ENCODE data around the gene PPM1H.
A peak's percentile ranks its signal among the peaks of the same experiment; 100 is the strongest.
"Not testable (repeated sequence)": the region's sequence is repeated elsewhere in the genome, so short reads cannot be mapped to it uniquely, and the experiment has no call there.

The PPM1H gene

GRCh38 chr12:62761658-62762057 lies 173.3 kb downstream of the PPM1H start:
- no peak for DNase-seq
- H3K4me3 ChIP-seq (ENCODE audit: low read depth, low read length): no peak overlapping the region
- in situ Hi-C loops (cut with HindIII; ENCODE audit: low pct_ligation_motif_present, low sequenced_read_pairs): no loop called here
- TF ChIP-seq CTCF (IDR thresholded peaks at IDR 0.05; ENCODE audit: low read depth, low read length, missing control alignments): no peak
- H3K36me3 ChIP-seq (replicated peaks): no peaks in the 10 kb centered on the region
- H3K27me3 ChIP-seq (replicated peaks): no peaks in the 10 kb centered on the region
- H3K27ac ChIP-seq: no peak overlapping the region

DNA sequence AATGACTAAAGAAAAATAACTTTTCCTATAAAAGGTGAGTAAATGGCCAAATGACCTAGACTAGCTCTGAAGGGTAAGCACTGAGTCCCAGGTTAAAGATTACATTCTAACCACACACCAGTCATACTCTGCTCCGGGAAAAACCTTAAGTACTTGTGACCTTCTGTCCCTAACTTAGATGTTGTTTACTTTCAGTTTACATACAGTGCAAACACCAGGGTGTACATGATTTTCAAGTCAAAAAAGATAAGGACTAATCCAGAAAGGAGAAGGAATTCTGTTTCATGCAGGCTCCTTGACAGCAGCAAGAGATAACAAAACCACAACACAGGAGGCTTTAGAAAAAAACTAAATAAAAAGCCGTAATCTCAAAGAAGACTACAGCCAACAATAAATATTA lies 174.2 kb downstream of the PPM1H start:
- in situ Hi-C loops (cut with HindIII; ENCODE audit: low pct_ligation_motif_present, low sequenced_read_pairs): no loop called here
- no peak for TF ChIP-seq CTCF (IDR thresholded peaks at IDR 0.05; ENCODE audit: low read depth, low read length, missing control alignments)
- DNase-seq: peak; percentile 12
- no peaks in the 10 kb centered on the region for H3K27me3 ChIP-seq (replicated peaks)
- no peaks in the 10 kb centered on the region for H3K36me3 ChIP-seq (replicated peaks)
- no peak overlapping the region for H3K4me3 ChIP-seq (ENCODE audit: low read depth, low read length)
- no peak overlapping the region for H3K27ac ChIP-seq

- in situ Hi-C loops (cut with HindIII; ENCODE audit: low pct_ligation_motif_present, low sequenced_read_pairs); H3K27me3 ChIP-seq (replicated peaks); DNase-seq; H3K36me3 ChIP-seq (replicated peaks); H3K27ac ChIP-seq; H3K4me3 ChIP-seq (ENCODE audit: low read depth, low read length): not testable (repeated sequence)
Measured at GRCh38 chr12:62760341-62760740, 174.6 kb downstream of the PPM1H start.

DNA sequence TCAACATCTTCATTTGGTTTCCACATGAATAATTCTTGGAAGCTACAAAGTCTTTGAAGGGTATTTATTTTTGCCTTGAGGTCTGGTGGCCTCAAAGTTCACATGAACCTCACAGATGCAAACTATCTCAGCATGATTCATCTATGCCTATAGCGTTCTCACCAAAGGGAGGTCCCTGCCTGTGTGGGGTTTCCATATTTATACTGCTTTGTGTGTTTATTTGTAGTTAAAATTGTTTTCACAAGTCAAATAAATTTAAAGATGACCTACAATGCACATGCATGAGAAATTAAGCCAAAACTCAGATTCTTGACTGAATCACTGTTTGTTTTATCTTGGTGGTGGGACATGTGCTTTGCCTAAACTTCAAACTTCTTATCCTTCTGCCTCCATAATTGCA lies 176.7 kb downstream of the PPM1H start:
- peak; percentile 33 for DNase-seq
- no peaks in the 10 kb centered on the region for H3K36me3 ChIP-seq (replicated peaks)
- in situ Hi-C loops (cut with HindIII; ENCODE audit: low pct_ligation_motif_present, low sequenced_read_pairs): no loop called here
- no peak for TF ChIP-seq CTCF (IDR thresholded peaks at IDR 0.05; ENCODE audit: low read depth, low read length, missing control alignments)
- H3K27me3 ChIP-seq (replicated peaks): no peaks in the 10 kb centered on the region
- no peak overlapping the region for H3K4me3 ChIP-seq (ENCODE audit: low read depth, low read length)
- no peak overlapping the region for H3K27ac ChIP-seq

- no peak for DNase-seq
- Histone ChIP-seq H3K4me3 (ENCODE audit: low read depth, low read length) (no peak overlapping the region), H3K27me3 (replicated peaks) (no peaks in the 10 kb centered on the region), H3K36me3 (replicated peaks) (no peaks in the 10 kb centered on the region), H3K27ac (no peak overlapping the region)
- TF ChIP-seq CTCF (IDR thresholded peaks at IDR 0.05; ENCODE audit: low read depth, low read length, missing control alignments): no peak
- in situ Hi-C loops (cut with HindIII; ENCODE audit: low pct_ligation_motif_present, low sequenced_read_pairs): no loop called here
Measured at GRCh38 chr12:62757048-62757447, 177.9 kb downstream of the PPM1H start.

- DNase-seq: no peak
- Histone ChIP-seq H3K27me3 (replicated peaks) (no peaks in the 10 kb centered on the region), H3K27ac (no peak overlapping the region), H3K4me3 (ENCODE audit: low read depth, low read length) (no peak overlapping the region), H3K36me3 (replicated peaks) (no peaks in the 10 kb centered on the region)
- TF ChIP-seq CTCF (IDR thresholded peaks at IDR 0.05; ENCODE audit: low read depth, low read length, missing control alignments): no peak
- in situ Hi-C loops (cut with HindIII; ENCODE audit: low pct_ligation_motif_present, low sequenced_read_pairs): no loop called here
Measured at GRCh38 chr12:62754706-62755105, 180.2 kb downstream of the PPM1H start.

Measured in brain microvascular endothelial cell (primary cell).